GM18508 (cell line): ENCODE results near the gene TRIM17.

Source experiments
- ATAC-seq: cut with Tn5 transposase; IDR thresholded peaks from one replicate; pipeline ENCODE4 v1.9.1; 2021; ENCODE audit warnings: moderate number of reproducible peaks; ENCODE audit not compliant: insufficient read depth, unreplicated experiment

Gene TRIM17

GRCh38 chr1:228405200-228405978, 11.3 kb downstream of the TRIM17 start:
- ATAC-seq: no peak

- ATAC-seq: no peak
Measured at GRCh38 chr1:228404107-228404720, 12.4 kb downstream of the TRIM17 start.

- no peak for ATAC-seq
Measured at GRCh38 chr1:228403231-228403631, 13.4 kb downstream of the TRIM17 start.

- ATAC-seq: no peak
Measured at GRCh38 chr1:228402641-228403025, 14.0 kb downstream of the TRIM17 start.

GRCh38 chr1:228401782-228402640, 14.7 kb downstream of the TRIM17 start:
- ATAC-seq: no peak

GRCh38 chr1:228400692-228401454, 15.8 kb downstream of the TRIM17 start:
- no peak for ATAC-seq

- no peak for ATAC-seq
Measured at GRCh38 chr1:228400237-228400651, 16.4 kb downstream of the TRIM17 start.

GRCh38 chr1:228399531-228400236, 17.0 kb downstream of the TRIM17 start:
- ATAC-seq: no peak

GRCh38 chr1:228398741-228399461, 17.8 kb downstream of the TRIM17 start:
- ATAC-seq: no peak

GRCh38 chr1:228397966-228398365, 18.7 kb downstream of the TRIM17 start:
- no peak for ATAC-seq

GRCh38 chr1:228396770-228397662, 19.6 kb downstream of the TRIM17 start:
- no peak for ATAC-seq

GRCh38 chr1:228394571-228395394, 21.9 kb downstream of the TRIM17 start:
- ATAC-seq: no peak

GRCh38 chr1:228393811-228394570, 22.7 kb downstream of the TRIM17 start:
- ATAC-seq: no peak

GRCh38 chr1:228393268-228393701, 23.4 kb downstream of the TRIM17 start:
- ATAC-seq: no peak

- no peak for ATAC-seq
Measured at GRCh38 chr1:228392111-228392936, 24.3 kb downstream of the TRIM17 start.
